Fibroblast of skin of right biceps (primary cell): Measurements from ENCODE around the gene ANO8.
A peak's percentile ranks its signal among the peaks of the same experiment; 100 is the strongest.
"Not testable (repeated sequence)": the region's sequence is repeated elsewhere in the genome, so short reads cannot be mapped to it uniquely, and the experiment has no call there.

ENCODE experiments used
- DNase-seq: peaks from one replicate; pipeline ENCODE4 v3.0.0-alpha.2; 2013

ANO8 gene

DNA sequence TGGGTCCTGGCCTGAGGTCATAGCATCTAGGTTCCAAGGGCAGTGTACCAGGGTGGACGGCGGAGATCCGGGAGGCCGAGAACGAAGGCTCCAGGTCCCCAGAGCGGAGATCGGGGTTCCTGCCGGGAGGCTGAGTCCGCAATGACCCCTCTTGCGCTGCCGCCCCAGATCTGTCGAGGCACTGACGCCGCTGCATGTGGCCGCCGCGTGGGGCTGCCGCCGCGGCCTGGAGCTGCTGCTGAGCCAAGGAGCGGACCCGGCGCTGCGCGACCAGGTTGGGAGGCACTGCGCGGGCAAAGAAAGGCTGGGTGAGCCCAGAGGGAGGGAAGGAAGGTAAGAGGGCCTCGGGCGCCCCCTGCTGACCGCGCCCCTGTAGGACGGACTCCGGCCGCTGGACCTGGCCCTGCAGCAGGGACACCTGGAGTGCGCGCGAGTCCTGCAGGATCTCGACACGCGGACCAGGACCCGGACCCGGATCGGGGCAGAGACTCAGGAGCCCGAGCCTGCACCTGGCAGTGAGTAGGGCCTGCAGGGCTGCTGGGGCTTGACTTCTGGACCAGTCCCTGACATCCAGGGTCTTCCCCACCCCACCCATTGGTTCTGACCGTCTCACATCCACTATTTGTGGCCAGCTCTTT, 52.0 kb downstream of the ANO8 start:
- peak; percentile 77 for DNase-seq

DNA sequence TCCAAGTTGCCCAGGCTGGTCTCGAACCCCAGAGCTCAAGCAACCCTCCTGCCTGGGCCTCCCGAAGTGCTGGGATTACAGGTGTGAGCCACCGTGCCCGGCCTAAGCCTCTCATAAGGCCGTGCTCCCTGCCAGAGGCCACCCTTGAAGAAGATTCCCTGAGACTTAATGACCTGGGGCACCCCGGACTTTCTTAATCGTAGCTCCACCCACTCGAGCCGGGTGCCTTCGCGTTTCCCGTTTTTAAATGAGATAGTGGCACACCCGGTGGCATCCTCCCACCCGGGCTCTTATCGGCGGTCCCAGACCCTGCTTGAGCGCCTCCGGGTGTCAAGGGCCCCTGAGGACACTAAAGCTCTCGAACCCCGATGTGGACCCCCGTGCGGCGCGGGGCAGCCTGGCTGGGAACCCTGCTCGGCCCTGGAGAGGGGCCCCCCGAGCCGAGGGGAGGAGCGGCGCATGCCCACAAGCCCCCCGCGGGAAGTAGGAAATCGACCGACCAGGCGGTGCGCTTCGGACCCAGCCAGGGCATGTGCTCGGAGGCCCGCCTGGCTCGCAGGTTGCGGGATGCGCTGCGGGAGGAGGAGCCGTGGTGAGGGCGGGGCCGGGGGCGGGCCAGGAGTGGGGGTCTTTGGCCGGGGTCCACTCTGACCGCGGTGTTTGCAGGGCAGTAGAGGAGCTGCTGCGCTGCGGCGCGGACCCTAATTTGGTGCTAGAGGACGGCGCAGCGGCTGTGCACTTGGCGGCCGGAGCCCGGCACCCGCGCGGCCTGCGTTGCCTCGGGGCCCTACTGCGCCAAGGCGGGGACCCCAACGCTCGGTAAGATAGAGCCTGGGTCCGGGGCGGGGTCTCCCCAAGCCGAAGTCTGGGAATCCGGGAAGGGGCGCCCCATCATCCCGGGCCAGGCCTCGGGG, 53.0 kb downstream of the ANO8 start, which contains the start of gene ANKLE1:
TSS of gene ANKLE1 (plus strand) at position 511 of the 914 bp plus-strand sequence. CDS start at position 531, 20 bp downstream.
- DNase-seq = peak; percentile 19

DNA sequence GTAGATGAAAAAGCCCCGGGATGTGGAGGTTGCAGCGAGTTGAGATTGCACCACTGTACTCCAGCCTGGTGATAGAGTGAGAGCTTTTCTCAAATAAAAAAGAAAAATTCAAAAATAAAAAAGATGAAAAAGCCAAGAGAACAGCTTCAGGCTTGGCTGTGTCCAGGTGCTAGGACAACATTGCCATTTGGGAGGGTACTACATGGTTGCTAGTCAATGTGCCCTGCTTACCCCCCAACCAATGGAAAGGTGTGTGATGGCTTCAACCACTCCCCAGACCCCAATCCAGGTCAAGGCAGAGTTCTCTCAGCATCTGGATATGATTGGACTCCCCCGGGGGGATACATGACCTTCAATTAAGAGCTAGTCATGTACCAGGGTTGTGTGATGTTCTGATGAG, 55.2 kb downstream of the ANO8 start:
- no peak for DNase-seq

DNA sequence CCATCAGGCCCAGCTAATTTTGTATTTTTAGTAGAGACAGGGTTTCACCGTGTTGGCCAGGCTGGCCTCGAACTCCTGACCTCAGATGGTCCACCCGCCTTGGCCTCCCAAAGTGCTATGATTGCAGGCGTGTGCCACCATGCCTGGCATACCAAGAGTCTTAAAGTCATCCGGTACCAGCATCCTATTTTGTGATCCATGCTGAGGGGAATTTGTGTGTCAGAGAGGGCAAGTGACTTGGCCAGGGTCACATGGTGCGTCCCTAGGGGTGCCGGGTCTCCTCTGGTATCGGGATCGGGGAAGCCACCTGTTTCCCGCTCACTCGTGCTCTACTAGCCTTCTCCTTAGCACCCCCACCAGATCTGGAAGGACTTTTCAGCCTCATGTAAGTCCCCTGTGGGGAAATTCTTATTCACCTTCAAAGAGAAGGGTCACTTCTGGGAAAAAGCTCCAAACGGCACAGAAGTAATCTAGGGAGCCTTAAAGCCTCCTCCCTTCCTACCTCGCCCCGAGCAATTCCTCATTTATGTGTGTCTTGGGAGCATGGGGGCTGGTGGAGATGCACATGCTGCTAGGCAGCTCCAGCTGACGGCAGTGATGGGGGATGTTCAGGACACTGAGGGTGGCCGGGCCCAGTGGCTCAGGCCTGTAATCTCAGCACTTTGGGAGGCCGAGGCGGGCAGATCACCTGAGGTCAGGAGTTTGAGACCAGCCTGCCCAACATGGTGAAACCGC, 59.0 kb downstream of the ANO8 start:
- DNase-seq = no peak

DNA sequence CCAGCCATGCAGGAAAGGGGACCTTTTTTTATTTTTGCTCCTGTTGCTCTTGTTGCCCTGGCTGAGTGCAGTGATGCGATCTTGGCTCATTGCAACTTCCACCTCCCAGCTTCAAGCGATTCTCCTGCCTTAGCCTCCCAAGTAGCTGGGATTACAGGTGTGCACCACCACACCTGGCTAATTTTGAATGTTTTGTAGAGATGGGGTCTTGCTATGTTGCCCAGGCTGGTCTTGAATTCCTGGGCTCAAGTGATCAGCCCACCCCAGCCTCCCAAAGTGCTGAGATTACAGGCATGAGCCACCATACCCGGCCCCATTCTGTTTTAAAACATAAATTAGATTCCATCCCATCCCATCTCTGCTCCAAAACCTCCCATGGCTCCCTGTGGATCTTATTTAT, 59.8 kb downstream of the ANO8 start:
- not testable (repeated sequence) for DNase-seq
